Neuronal stem cell (in vitro differentiated cells): ENCODE results near the gene SCAF1. TPM values are rescaled to one million over a fixed set of nuclear protein-coding genes. Genes with fewer than 3 reads are reported as not detected.
A peak's percentile ranks its signal among the peaks of the same experiment; 100 is the strongest.

Source experiments
- DNase-seq: peaks from one replicate; pipeline ENCODE4 v3.0.0-alpha.2; 2013; ENCODE audit warnings: low spot score
- H2AFZ ChIP-seq: one replicate; pipeline ENCODE4 v1.6.1; 2013; ENCODE audit warnings: mild to moderate bottlenecking, low read length, inconsistent platforms
- H2AK5ac ChIP-seq: 2 replicates; pipeline ENCODE4 v1.6.1; 2013; ENCODE audit warnings: low read depth, mild to moderate bottlenecking, inconsistent platforms, low read length, moderate library complexity, mixed read lengths
- H2BK120ac ChIP-seq: 2 replicates; pipeline ENCODE4 v1.6.1; 2013; ENCODE audit warnings: low read depth, mild to moderate bottlenecking, inconsistent platforms, low read length, moderate library complexity, mixed read lengths
- H2BK12ac ChIP-seq: one replicate; pipeline ENCODE4 v1.6.1; 2013; ENCODE audit warnings: low read length, inconsistent platforms
- H2BK15ac ChIP-seq: 2 replicates; pipeline ENCODE4 v1.6.1; 2013; ENCODE audit warnings: mild to moderate bottlenecking, low read length, inconsistent platforms, mixed read lengths
- H2BK5ac ChIP-seq: one replicate; pipeline ENCODE4 v1.6.1; 2013; ENCODE audit warnings: inconsistent platforms, mild to moderate bottlenecking, low read length, moderate library complexity
- H3K14ac ChIP-seq: one replicate; pipeline ENCODE4 v1.6.1; 2013; ENCODE audit warnings: low read length, inconsistent platforms
- H3K18ac ChIP-seq: 2 replicates; pipeline ENCODE4 v1.6.1; 2013; ENCODE audit warnings: low read length, inconsistent platforms
- H3K23ac ChIP-seq: 2 replicates; pipeline ENCODE4 v1.6.1; 2013; ENCODE audit warnings: low read depth, mild to moderate bottlenecking, mixed read lengths, low read length, inconsistent platforms; ENCODE audit not compliant: poor library complexity
- H3K27ac ChIP-seq: replicated peaks from 3 replicates; pipeline ENCODE4 v1.5.1; 2013; ENCODE audit warnings: low read length, inconsistent platforms
- H3K27me3 ChIP-seq, 3 experiments: 2 replicates each; pipeline ENCODE4 v1.6.1; 2013; ENCODE audit warnings: low read length in 3 of 3, mild to moderate bottlenecking in 2 of 3, inconsistent platforms in 1 of 3, low read depth in 1 of 3, mixed read lengths in 1 of 3, moderate library complexity in 1 of 3; ENCODE audit not compliant: control insufficient read depth in 3 of 3, insufficient read depth in 3 of 3
- H3K36me3 ChIP-seq, 2 donors: replicated peaks in 1 of 2; 2 replicates each; pipeline ENCODE4 v1.6.1; 2013; ENCODE audit warnings: low read length in 2 of 2; ENCODE audit not compliant: control insufficient read depth in 2 of 2, insufficient read depth in 2 of 2
- H3K4ac ChIP-seq: 2 replicates; pipeline ENCODE4 v1.6.1; 2013; ENCODE audit warnings: inconsistent platforms, mild to moderate bottlenecking, low read length, moderate library complexity
- H3K4me1 ChIP-seq, 2 donors: 1 replicate in 1 of 2; 2 replicates in 1 of 2; pipeline ENCODE4 v1.6.1; 2013; ENCODE audit warnings: low read length in 2 of 2, low read depth in 1 of 2; ENCODE audit not compliant: control insufficient read depth in 2 of 2, insufficient read depth in 1 of 2
- H3K4me2 ChIP-seq: one replicate; pipeline ENCODE4 v1.6.1; 2013; ENCODE audit warnings: mild to moderate bottlenecking, low read length, inconsistent platforms; ENCODE audit not compliant: insufficient read depth, poor library complexity, severe bottlenecking
- H3K4me3 ChIP-seq, 2 donors: 2 replicates each; pipeline ENCODE4 v1.5.1; 2013; ENCODE audit warnings: low read length in 2 of 2, mild to moderate bottlenecking in 2 of 2, inconsistent platforms in 1 of 2, moderate library complexity in 1 of 2
- H3K79me1 ChIP-seq: one replicate; pipeline ENCODE4 v1.6.1; 2013; ENCODE audit warnings: low read depth, mild to moderate bottlenecking, inconsistent platforms, low read length, moderate library complexity
- H3K9ac ChIP-seq: one replicate; pipeline ENCODE4 v1.6.1; 2013; ENCODE audit warnings: mild to moderate bottlenecking, low read depth, low read length, inconsistent platforms; ENCODE audit not compliant: poor library complexity
- H3K9me3 ChIP-seq, 2 donors: replicated peaks in 1 of 2; 2 replicates each; pipeline versions ENCODE3 to v1.6.1; 2013; ENCODE audit warnings: low read length in 2 of 2, mild to moderate bottlenecking in 2 of 2, inconsistent platforms in 1 of 2, low read depth in 1 of 2, mixed read lengths in 1 of 2, moderate library complexity in 1 of 2; ENCODE audit not compliant: control insufficient read depth in 2 of 2, insufficient read depth in 1 of 2
- H4K8ac ChIP-seq: one replicate; pipeline ENCODE4 v1.6.1; 2013; ENCODE audit warnings: low read depth, mild to moderate bottlenecking, inconsistent platforms, low read length, moderate library complexity
- H4K91ac ChIP-seq: one replicate; pipeline ENCODE4 v1.6.1; 2013; ENCODE audit warnings: low read length, low read depth, mild to moderate bottlenecking, inconsistent platforms; ENCODE audit not compliant: poor library complexity
- WGBS, 2 donors: extraction: QIAGEN DNeasy Blood & Tissue Kit; methylation state at CpG; one replicate each; pipeline ENCODE4 v1.1.7; 2013; ENCODE audit warnings: missing lambda C conversion rate in 2 of 2, mixed read lengths in 1 of 2; ENCODE audit not compliant: insufficient read length in 2 of 2, insufficient replicate concordance in 1 of 2; ENCODE audit errors: extremely low coverage in 2 of 2; 5-methylcytosine and 5-hydroxymethylcytosine counted together
- polyA plus RNA-seq, 2 experiments: library from polyadenylated mRNA; stranded (reverse); fragments of 200-250 nt; gene quantifications; one replicate each; pipeline ENCODE4 v1.2.3, GENCODE V29; 2013

SCAF1 gene
- 46.4 TPM for polyA plus RNA-seq (2013, experiment 1 of 2)
- polyA plus RNA-seq (2013, experiment 2 of 2) = 48.0 TPM

- peaks cover 29% of the 10 kb centered on the region for H3K79me1 ChIP-seq
- H3K4me3 ChIP-seq = peak within 1 kb of the TSS; percentile 93 to 100
- no peaks in the 10 kb centered on the region for H3K27me3 ChIP-seq
- DNase-seq = peak; percentile 99
- peak within 1 kb of the TSS; percentile 97 for H3K18ac ChIP-seq
- peak within 1 kb of the TSS; percentile 99 for H2BK5ac ChIP-seq
- H3K9me3 ChIP-seq = no peaks in the 10 kb centered on the region
- H4K91ac ChIP-seq = no peak within 1 kb of the TSS
- no peak within 1 kb of the TSS for H4K8ac ChIP-seq
- no peak within 1 kb of the TSS for H3K23ac ChIP-seq
- H2AFZ ChIP-seq = peak within 1 kb of the TSS; percentile 74
- peaks cover 22 to 31% of the 10 kb centered on the region in 2 donors for H3K36me3 ChIP-seq
- peak within 1 kb of the TSS; percentile 85 for H2BK120ac ChIP-seq
- peak within 1 kb of the TSS; percentile 92 for H2AK5ac ChIP-seq
- peak within 1 kb of the TSS; percentile 94 for H3K4me2 ChIP-seq
- H3K9ac ChIP-seq = peak within 1 kb of the TSS; percentile 98
- H2BK12ac ChIP-seq = no peak within 1 kb of the TSS
- H3K4me1 ChIP-seq = peaks cover 12 to 31% of the 10 kb centered on the region in 2 donors
- no peak within 1 kb of the TSS for H3K14ac ChIP-seq
- H3K27ac ChIP-seq = peak within 1 kb of the TSS; percentile 98
- peak within 1 kb of the TSS; percentile 93 for H2BK15ac ChIP-seq
- WGBS, 2 donors = no CpG with 5 or more reads among the region's 87 CpGs
- peak within 1 kb of the TSS; percentile 86 for H3K4ac ChIP-seq
These were observed at the start of gene SCAF1 for GRCh38 chr19:49641688-49642491. SCAF1 (plus strand) TSS chr19:49642209; CDS start chr19:49645027, 2,818 bp downstream.

GRCh38 chr19:49592486-49593232 is 49.4 kb upstream of the SCAF1 start:
- Histone ChIP-seq H3K9ac (peak overlapping the region; percentile 97), H3K14ac (peak overlapping the region; percentile 63), H3K9me3 (no peaks in the 10 kb centered on the region), H2BK12ac (no peak overlapping the region), H2BK120ac (no peak overlapping the region), H2BK15ac (peak overlapping the region; percentile 58), H3K23ac (peak overlapping the region; percentile 99), H2AK5ac (peak overlapping the region; percentile 92), H3K27me3 (no peaks in the 10 kb centered on the region), H4K91ac (no peak overlapping the region), H3K4me2 (peak overlapping the region; percentile 96), H3K4ac (no peak overlapping the region), H3K36me3 (peaks cover 28 to 37% of the 10 kb centered on the region in 2 donors), H4K8ac (no peak overlapping the region), H2AFZ (no peak overlapping the region), H3K4me1 (peaks cover 8 to 12% of the 10 kb centered on the region in 2 donors), H2BK5ac (peak overlapping the region; percentile 98), H3K18ac (peak overlapping the region; percentile 97), H3K4me3 (peak overlapping the region; percentile 98), H3K79me1 (peaks cover 38% of the 10 kb centered on the region), H3K27ac (peak overlapping the region; percentile 95)
- no peak for DNase-seq
- WGBS, 2 donors = no CpG with 5 or more reads among the region's 28 CpGs

- WGBS, 2 donors = no CpG with 5 or more reads among the region's 27 CpGs
- peak overlapping the region; percentile 73 for H3K23ac ChIP-seq
- no peaks in the 10 kb centered on the region for H3K9me3 ChIP-seq
- peaks cover 38% of the 10 kb centered on the region for H3K79me1 ChIP-seq
- H2AK5ac ChIP-seq = no peak overlapping the region
- H4K91ac ChIP-seq = no peak overlapping the region
- H3K9ac ChIP-seq = peak overlapping the region; percentile 12
- peak overlapping the region; percentile 27 for H3K18ac ChIP-seq
- H2BK5ac ChIP-seq = no peak overlapping the region
- peaks cover 30 to 40% of the 10 kb centered on the region in 2 donors for H3K36me3 ChIP-seq
- no peak overlapping the region for H3K14ac ChIP-seq
- no peak overlapping the region for H2BK12ac ChIP-seq
- no peak overlapping the region for H2BK120ac ChIP-seq
- H2AFZ ChIP-seq = no peak overlapping the region
- peak; percentile 91 for DNase-seq
- H3K4me2 ChIP-seq = peak overlapping the region; percentile 96
- H4K8ac ChIP-seq = no peak overlapping the region
- peak overlapping the region; percentile 55 for H2BK15ac ChIP-seq
- H3K27ac ChIP-seq = peak overlapping the region; percentile 95
- no peaks in the 10 kb centered on the region for H3K27me3 ChIP-seq
- H3K4me3 ChIP-seq = peak overlapping the region; percentile 98
- H3K4me1 ChIP-seq = peaks cover 8 to 12% of the 10 kb centered on the region in 2 donors
- no peak overlapping the region for H3K4ac ChIP-seq
These were observed 48.5 kb upstream of the SCAF1 start for GRCh38 chr19:49593233-49594113.
